SK-N-MC (cell line): Measurements from ENCODE around the gene FBH1.
"Not testable (repeated sequence)": the region's sequence is repeated elsewhere in the genome, so short reads cannot be mapped to it uniquely, and the experiment has no call there.

Experiments
- DNase-seq: peaks from one replicate; pipeline ENCODE4 v3.0.0-alpha.2; 2011; ENCODE audit warnings: low read depth, low spot score
- H3K27ac ChIP-seq: fragments of 200-600 bp; sonication (generic); 2 replicates; pipeline ENCODE4 v1.5.1; 2016; ENCODE audit warnings: mixed run types
- H3K36me3 ChIP-seq: fragments of 200-600 bp; sonication (generic); 2 replicates; pipeline ENCODE4 v1.6.1; 2017; ENCODE audit warnings: antibody characterized with exemption, low read length, mixed read lengths; ENCODE audit not compliant: insufficient read depth
- H3K4me3 ChIP-seq: fragments of 200-600 bp; sonication (generic); 2 replicates; pipeline ENCODE4 v1.5.1; 2016
- H3K9ac ChIP-seq: fragments of 200-600 bp; sonication (generic); 2 replicates; pipeline ENCODE4 v1.8.0; 2017; ENCODE audit warnings: mixed run types, mixed read lengths; ENCODE audit not compliant: insufficient read length
- H3K9me3 ChIP-seq: fragments of 200-600 bp; sonication (generic); 2 replicates; pipeline ENCODE4 v1.6.1; 2017; ENCODE audit warnings: low read depth, mild to moderate bottlenecking, antibody characterized with exemption, low read length, moderate library complexity, mixed read lengths
- EZH2 ChIP-seq: fragments of 200-600 bp; sonication (generic); IDR thresholded peaks from one replicate; pipeline ENCODE4 v1.6.1; 2017; ENCODE audit warnings: antibody characterized with exemption
- FOXP2 ChIP-seq: optimal IDR thresholded peaks from 2 replicates; pipeline ENCODE3; 2011; ENCODE audit warnings: mild to moderate bottlenecking, moderate library complexity; ENCODE audit not compliant: insufficient read depth; ENCODE audit errors: extremely low read length, control extremely low read depth
- POLR2AphosphoS5 ChIP-seq: IDR thresholded peaks from 2 replicates; pipeline ENCODE4 v1.6.1; 2012; ENCODE audit warnings: mild to moderate bottlenecking, low read depth, low read length, borderline replicate concordance

Gene FBH1

DNA sequence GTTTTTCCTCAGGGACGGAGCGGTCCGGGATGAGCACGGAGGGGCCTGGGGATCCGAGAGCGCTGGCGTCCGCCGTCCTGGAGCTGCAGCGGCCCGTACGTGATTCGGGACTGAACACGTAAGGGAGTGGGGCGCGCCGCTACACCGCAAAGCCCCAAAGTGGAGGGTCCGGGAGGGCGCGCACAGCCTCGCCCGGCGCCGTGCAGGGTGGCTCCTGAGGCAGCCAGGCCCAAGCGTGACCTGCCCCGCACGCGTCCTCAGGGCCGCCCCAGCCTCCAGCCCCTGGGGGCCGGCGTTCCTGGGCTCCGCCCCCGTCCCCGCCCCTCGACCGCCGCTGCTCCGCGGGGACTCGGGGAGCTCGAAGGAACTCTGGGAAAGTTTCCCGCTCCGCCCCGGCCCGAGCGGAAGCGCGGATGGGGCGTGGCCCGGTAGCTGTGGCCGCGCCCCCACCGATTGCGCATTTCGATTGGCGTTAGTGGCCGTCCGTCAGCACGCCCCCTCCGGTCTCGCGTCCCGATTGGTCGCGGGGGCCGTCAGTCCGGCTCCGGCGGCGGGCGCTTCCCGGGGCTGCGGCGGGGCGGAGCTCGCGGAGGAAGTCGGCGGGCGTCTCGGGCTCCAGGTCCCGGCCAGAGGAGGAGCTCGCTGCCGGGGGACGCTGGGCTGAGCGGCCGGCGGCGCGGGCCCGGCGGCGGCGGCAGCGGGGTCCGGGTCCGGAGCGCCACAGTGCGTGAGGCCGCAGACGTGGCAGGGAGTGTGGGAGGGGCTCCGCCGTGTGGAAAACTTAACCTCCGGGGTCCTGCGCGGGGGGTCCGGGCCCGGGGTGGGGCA lies at the start of gene FBH1, which contains the start of gene ANKRD16:
Gene FBH1, plus strand, starts transcription at position 620 of the 828 bp plus-strand sequence. Its CDS starts 103 bp downstream, at position 723.
Gene ANKRD16, minus strand, starts transcription at position 270 of the 828 bp plus-strand sequence. CDS start 539 bp downstream, outside the sequence.
- TF ChIP-seq POLR2AphosphoS5 (peak; percentile 71; the same call in 1 of the 2 replicates), FOXP2 (no peak), EZH2 (no peak)
- DNase-seq = peak; percentile 40
- H3K9me3 ChIP-seq = no peaks in the 10 kb centered on the region
- no peaks in the 10 kb centered on the region; the same call in 1 of the 2 replicates for H3K36me3 ChIP-seq
- H3K4me3 ChIP-seq = peak within 1 kb of the TSS; percentile 78
- no peak within 1 kb of the TSS for H3K27ac ChIP-seq
- H3K9ac ChIP-seq = peak within 1 kb of the TSS; percentile 73

DNA sequence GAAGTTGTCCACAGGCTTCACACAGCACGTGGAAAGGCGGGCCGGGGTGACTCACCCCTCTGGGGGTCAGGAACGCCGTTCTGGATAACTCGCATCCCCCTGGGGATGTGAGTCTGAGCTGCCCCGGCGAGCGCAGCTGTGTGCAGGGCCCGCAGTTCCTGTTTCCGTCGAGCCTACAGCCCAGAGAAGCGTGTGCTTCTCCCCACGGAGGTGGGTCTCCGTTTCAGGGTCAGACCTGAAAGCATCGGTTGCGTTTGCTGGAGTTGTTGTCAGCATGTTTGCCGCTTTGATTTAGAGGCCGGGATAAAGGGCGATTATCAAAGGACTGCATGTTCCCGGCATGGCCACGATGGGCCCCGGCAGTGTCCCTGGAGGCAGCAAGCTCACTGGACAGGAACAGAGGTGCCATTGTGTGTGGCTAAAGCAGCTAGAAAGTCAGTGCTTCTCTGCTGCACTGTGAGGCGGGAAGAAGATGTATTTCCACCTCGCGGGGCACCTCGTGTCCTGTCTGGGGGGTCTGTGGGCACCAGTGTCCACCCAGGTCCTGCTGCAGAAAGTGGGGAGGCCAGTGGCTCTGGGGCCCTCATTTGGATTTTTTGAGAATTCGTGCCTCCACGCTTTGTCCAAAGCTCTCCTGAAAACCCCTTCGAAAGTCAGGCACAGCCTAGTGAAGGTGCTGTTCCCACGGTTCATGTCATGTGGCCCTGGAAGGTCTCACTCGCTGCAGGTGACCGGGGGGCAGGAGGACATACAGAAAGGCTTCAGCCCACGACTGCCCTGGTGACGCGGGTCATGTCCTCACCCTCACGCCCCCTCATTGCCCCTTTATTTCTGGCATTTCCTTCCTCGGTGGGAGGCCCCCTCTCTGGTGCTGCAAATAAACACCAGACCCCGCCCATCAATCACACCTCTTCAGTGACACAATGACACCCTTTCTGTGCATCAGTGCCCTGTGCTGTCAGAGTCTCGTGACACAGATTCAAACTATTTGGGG lies 49.4 kb upstream of the FBH1 start:
- no peaks in the 10 kb centered on the region for H3K9me3 ChIP-seq
- H3K27ac ChIP-seq = no peak overlapping the region
- no peak overlapping the region for H3K9ac ChIP-seq
- TF ChIP-seq EZH2 (no peak), POLR2AphosphoS5 (no peak), FOXP2 (no peak)
- no peak overlapping the region for H3K4me3 ChIP-seq
- no peak for DNase-seq
- no peaks in the 10 kb centered on the region for H3K36me3 ChIP-seq

DNA sequence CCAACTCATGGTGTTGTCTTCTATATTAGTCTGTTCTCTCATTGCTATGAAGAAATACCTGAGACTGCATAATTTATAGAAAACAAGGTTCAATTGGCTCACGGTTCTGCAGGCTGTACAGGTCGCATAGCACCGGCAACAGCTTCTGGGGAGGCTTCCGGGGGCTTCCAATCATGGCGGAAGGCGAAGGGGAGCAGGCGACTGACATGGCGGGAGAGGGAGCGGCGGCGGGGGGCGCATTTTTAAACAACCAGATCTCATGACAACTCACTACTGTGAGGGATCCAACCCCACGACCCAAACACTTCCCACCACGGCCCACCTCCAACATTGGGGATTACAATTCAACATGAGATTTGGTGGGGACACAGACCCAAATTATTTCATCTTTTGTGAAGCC lies 48.1 kb upstream of the FBH1 start:
- no peaks in the 10 kb centered on the region for H3K9me3 ChIP-seq
- no peaks in the 10 kb centered on the region for H3K36me3 ChIP-seq
- DNase-seq = no peak
- H3K9ac ChIP-seq = no peak overlapping the region
- TF ChIP-seq EZH2 = no peak
- no peak for TF ChIP-seq POLR2AphosphoS5
- TF ChIP-seq FOXP2 = no peak
- no peak overlapping the region for H3K4me3 ChIP-seq
- no peak overlapping the region for H3K27ac ChIP-seq

DNA sequence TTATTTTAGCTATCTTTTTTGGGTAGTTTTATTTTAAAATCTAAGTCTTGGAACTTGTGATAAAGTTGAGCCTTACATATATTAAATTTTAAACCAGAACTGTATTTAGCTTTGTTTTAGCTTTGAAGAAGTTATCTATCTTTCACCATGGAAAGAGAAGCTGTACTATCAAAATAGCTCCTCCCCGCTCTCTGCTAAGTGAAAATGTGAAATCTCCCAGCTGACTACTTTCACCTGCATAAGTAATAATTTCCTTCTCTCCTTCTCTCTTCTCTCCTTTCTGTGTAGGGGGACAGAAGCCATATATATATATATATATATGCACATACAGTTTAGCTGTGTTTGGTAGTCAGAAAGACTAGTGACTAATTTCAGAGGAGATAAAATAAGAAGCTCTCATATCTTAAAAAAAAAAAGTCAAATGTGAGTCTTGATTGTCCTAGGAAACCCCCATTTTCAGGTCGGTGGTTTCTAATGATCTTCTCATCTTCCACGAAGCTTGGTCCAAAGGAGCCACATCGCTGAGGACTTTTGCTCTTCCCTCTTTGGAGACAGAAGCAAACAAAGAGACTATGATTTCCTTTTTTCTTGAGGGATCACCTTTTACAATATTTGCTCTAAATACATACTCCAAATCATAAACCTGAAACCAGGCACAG lies 46.2 kb upstream of the FBH1 start:
- Histone ChIP-seq H3K9me3 (no peaks in the 10 kb centered on the region), H3K27ac (no peak overlapping the region), H3K4me3 (no peak overlapping the region), H3K9ac (no peak overlapping the region), H3K36me3 (no peaks in the 10 kb centered on the region)
- no peak for DNase-seq
- TF ChIP-seq FOXP2 (no peak), POLR2AphosphoS5 (no peak), EZH2 (no peak)

DNA sequence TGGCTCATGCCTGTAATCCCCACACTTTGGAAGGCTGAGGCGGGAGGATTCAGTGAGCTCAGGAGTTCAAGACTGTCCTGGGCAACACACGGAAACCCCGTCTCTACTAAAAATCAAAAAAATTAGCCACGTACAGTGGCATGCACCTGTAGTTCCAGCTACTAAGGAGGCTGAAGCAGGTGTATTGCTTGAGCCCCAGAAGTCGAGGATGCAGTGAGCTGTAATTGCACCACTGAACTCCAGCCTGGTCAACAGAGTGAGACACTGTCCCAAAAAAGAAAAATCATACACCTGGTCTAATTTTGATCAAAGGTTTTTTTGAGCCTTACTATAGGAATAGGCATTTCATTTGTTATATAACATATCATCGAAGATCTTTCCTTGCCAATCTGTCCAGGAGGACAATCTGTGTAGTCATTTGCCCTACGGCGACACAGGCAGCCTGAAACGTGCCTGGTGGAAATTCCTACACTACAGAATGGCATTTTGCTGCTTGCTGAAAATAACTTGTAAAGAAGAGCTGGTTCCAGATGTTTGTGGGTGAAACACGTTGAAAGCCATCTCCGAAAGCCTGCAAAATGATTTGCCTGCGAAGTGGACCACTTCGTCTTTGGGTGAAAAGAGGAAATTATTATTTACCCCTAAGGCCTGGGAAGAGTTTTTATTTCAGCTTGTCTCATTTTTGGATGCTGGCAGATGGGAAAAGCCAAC lies 45.5 kb upstream of the FBH1 start:
- H3K9me3 ChIP-seq = no peaks in the 10 kb centered on the region
- H3K4me3 ChIP-seq = no peak overlapping the region
- no peak overlapping the region for H3K9ac ChIP-seq
- no peak for TF ChIP-seq EZH2
- TF ChIP-seq FOXP2 = no peak
- TF ChIP-seq POLR2AphosphoS5 = no peak
- no peak for DNase-seq
- no peak overlapping the region for H3K27ac ChIP-seq
- H3K36me3 ChIP-seq = no peaks in the 10 kb centered on the region

DNA sequence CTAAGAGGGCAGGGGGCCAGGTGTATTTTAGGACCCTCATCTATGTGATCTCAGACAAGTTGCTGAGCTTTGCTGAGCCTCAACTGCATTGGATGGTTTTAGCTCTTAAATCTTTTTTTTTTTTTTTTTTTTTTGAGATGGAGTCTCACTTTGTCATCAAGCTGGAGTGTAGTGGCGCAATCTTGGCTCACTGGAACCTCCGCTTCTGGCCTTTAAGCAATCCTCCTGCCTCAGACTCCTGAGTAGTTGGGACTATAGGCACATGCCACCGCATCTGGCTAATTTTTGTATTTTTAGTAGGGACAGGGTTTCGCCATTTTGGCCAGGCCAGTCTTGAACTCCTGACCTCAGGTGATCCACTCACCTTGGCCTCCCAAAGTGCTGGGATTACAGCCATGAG lies 43.4 kb upstream of the FBH1 start:
- not testable (repeated sequence) for H3K9me3 ChIP-seq, DNase-seq, H3K36me3 ChIP-seq, H3K27ac ChIP-seq, H3K4me3 ChIP-seq, H3K9ac ChIP-seq

DNA sequence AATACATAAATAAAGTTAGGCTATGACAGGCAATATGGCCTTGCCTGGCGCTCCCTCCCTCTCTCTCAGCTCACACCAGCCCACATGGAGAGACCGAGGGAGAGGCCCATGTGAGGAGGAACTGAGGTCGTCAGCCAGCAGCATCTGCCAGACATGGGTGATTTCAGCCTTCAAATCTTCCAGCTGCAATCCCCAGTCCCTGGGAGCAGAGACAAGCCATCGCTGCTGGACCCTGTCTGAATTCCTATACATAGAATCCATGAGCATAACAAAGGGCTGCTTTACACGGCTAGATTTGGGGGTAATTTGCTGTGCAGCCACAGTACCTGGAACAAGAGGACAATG lies 35.9 kb upstream of the FBH1 start:
- H3K27ac ChIP-seq = no peak overlapping the region
- no peak for DNase-seq
- no peak for TF ChIP-seq POLR2AphosphoS5
- TF ChIP-seq FOXP2 = no peak
- TF ChIP-seq EZH2 = no peak

More for the DNA sequence above, 35.9 kb upstream of the FBH1 start:
- no peak overlapping the region for H3K9ac ChIP-seq
- H3K4me3 ChIP-seq = no peak overlapping the region
- no peaks in the 10 kb centered on the region for H3K36me3 ChIP-seq
- H3K9me3 ChIP-seq = no peaks in the 10 kb centered on the region
